Ramos (cell line): ENCODE data around the gene OR2J2.
"Not testable (repeated sequence)": the region's sequence is repeated elsewhere in the genome, so short reads cannot be mapped to it uniquely, and the experiment has no call there.

Experiments used
- in situ Hi-C: fragments of 300-500 bp; cut with MboI; formaldehyde crosslinking; loops from one replicate; pipeline ENCODE4 v1.14.3; 2022; ENCODE audit warnings: low sequenced_read_pairs; ENCODE audit not compliant: unreplicated experiment

OR2J2 gene

GRCh38 chr6:29218056-29218455 lies 47.3 kb downstream of the OR2J2 start:
- in situ Hi-C loops, result not testable (repeated sequence)
